Glutamatergic neuron (in vitro differentiated cells): ENCODE measurements around the gene GRIA3. TPM values are rescaled to one million over a fixed set of nuclear protein-coding genes. Genes with fewer than 3 reads are reported as not detected.

Source experiments
- DNase-seq: peaks from one replicate; pipeline ENCODE4 v3.0.0; 2022
- H3K27ac Mint-ChIP-seq: one replicate; pipeline ENCODE4 v1.8.0; 2020; ENCODE audit warnings: mild to moderate bottlenecking, mixed read lengths, inconsistent platforms; ENCODE audit not compliant: unreplicated experiment
- H3K27me3 Mint-ChIP-seq: one replicate; pipeline ENCODE4 v1.8.0; 2020; ENCODE audit warnings: mild to moderate bottlenecking, moderate library complexity, mixed read lengths, inconsistent platforms; ENCODE audit not compliant: unreplicated experiment
- H3K36me3 Mint-ChIP-seq: one replicate; pipeline ENCODE4 v1.8.0; 2020; ENCODE audit warnings: mild to moderate bottlenecking, mixed read lengths, inconsistent platforms; ENCODE audit not compliant: unreplicated experiment
- H3K4me1 Mint-ChIP-seq: one replicate; pipeline ENCODE4 v1.8.0; 2020; ENCODE audit warnings: mild to moderate bottlenecking, low read depth, mixed read lengths, inconsistent platforms; ENCODE audit not compliant: unreplicated experiment
- H3K4me3 Mint-ChIP-seq: one replicate; pipeline ENCODE4 v1.8.0; 2020; ENCODE audit warnings: mild to moderate bottlenecking, mixed read lengths, inconsistent platforms; ENCODE audit not compliant: unreplicated experiment
- H3K9me3 Mint-ChIP-seq: one replicate; pipeline ENCODE4 v1.8.0; 2020; ENCODE audit warnings: mild to moderate bottlenecking, moderate library complexity, mixed read lengths, inconsistent platforms; ENCODE audit not compliant: unreplicated experiment
- CTCF ChIP-seq: fragments of 200-600 bp; sonication (generic); IDR thresholded peaks from one replicate; pipeline ENCODE4 v1.5.0; 2021; ENCODE audit not compliant: partially characterized antibody, unreplicated experiment
- total RNA-seq: library from RNA; stranded (reverse); fragmentation: NEBNext Ultra II Directional; extraction: Animal tissue kit (Norgen Biotek cat#: 25700); gene quantifications from one replicate; pipeline ENCODE4 v1.2.1, GENCODE V29; 2021; ENCODE audit not compliant: unreplicated experiment

The GRIA3 gene
- total RNA-seq, 1 donor from 2014 or later: 9.7 TPM

DNA sequence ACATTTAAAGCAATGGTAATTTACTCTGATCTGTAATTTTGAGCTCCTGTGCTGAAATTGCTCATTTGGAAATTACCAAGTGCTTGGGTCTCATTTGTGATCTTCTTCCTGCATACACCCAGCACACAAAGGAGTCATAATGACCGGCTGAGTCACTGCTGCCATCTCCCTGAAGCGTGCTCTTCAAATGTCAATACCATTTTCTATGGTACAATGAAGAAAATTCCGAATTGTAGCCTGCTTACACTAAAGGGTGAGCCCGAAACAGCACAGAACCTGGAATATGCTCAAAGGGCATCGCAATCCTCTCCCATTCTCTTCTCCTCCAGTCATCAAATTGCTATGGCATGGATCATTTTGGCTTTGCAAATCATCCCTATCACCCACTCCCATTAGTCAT, 140.5 kb downstream of the GRIA3 start:
- H3K27ac Mint-ChIP-seq: no peak overlapping the region
- no peak overlapping the region for H3K4me3 Mint-ChIP-seq
- no peaks in the 10 kb centered on the region for H3K9me3 Mint-ChIP-seq
- no peaks in the 10 kb centered on the region for H3K27me3 Mint-ChIP-seq
- TF ChIP-seq CTCF: no peak
- H3K36me3 Mint-ChIP-seq: no peaks in the 10 kb centered on the region
- no peak for DNase-seq
- H3K4me1 Mint-ChIP-seq: no peaks in the 10 kb centered on the region

DNA sequence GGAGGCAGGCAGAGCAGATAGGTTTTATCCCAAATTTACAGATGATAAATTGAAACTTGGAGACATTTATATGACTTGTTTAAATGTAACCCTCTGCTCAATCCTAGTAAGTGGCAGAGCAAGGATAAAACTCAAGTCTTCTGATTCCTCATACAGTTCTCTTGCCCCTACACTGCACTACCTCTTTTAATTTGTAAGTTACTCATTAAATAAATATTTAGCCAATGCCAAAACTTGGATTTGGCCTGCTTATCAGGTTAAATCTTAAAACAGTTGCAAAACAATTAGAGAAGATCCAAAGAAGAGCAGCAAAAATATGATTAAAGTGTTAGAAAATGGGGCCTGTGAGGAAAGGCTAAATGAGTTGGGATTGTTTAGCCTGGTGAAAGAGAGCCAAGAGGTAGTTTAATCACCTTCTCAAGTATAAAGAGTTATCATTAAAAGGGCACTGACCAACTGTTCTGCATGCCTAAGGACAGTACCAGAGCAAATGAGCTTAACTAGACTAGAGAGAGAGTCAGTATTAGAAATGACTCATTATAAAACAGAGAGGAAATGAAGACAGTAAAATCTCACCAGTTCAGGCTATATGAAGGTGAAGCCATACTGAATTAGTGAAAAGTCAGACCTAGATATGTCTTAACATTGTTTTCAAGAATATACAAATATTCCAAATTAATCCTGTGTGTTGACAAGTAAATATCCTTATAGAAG, 146.3 kb downstream of the GRIA3 start:
- H3K27ac Mint-ChIP-seq: no peak overlapping the region
- no peaks in the 10 kb centered on the region for H3K4me1 Mint-ChIP-seq
- no peaks in the 10 kb centered on the region for H3K9me3 Mint-ChIP-seq
- TF ChIP-seq CTCF: no peak
- H3K27me3 Mint-ChIP-seq: no peaks in the 10 kb centered on the region
- DNase-seq: no peak
- no peak overlapping the region for H3K4me3 Mint-ChIP-seq
- no peaks in the 10 kb centered on the region for H3K36me3 Mint-ChIP-seq

DNA sequence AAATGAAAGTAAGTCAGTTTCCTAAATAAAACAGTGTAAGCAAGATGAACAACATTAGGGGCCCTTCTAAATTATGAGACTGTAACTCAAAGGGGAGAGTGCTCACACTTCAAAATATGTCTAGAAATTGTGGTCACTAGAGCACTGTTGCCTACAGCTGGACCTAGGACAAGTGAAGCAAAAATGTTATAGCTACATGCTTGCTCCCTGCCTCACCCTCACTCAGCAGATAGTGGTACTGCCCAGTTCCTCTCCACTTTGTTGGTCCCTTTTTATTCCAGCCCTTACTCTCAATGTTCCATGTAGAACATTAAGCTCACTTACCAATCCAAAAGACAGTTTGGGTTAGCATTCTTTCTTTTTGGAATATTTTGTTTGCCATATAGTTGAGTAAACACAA, 147.3 kb downstream of the GRIA3 start:
- H3K36me3 Mint-ChIP-seq: no peaks in the 10 kb centered on the region
- H3K4me1 Mint-ChIP-seq: no peaks in the 10 kb centered on the region
- no peaks in the 10 kb centered on the region for H3K27me3 Mint-ChIP-seq

GRCh38 chrX:123331859-123332258, 147.8 kb downstream of the GRIA3 start:
- H3K27ac Mint-ChIP-seq: no peak overlapping the region

More for the DNA sequence above, 147.3 kb downstream of the GRIA3 start:
- DNase-seq: no peak
- no peaks in the 10 kb centered on the region for H3K9me3 Mint-ChIP-seq
- no peak for TF ChIP-seq CTCF
- no peak overlapping the region for H3K4me3 Mint-ChIP-seq
- no peak overlapping the region for H3K27ac Mint-ChIP-seq

More at GRCh38 chrX:123331859-123332258, 147.8 kb downstream of the GRIA3 start:
- Mint-ChIP-seq H3K4me3 (no peak overlapping the region), H3K27me3 (no peaks in the 10 kb centered on the region), H3K36me3 (no peaks in the 10 kb centered on the region), H3K4me1 (no peaks in the 10 kb centered on the region), H3K9me3 (no peaks in the 10 kb centered on the region)
- no peak for TF ChIP-seq CTCF
- no peak for DNase-seq
